ENCODE data around the gene PCP4L1.

GRCh38 chr1:161333166-161333565 lies 74.6 kb downstream of the PCP4L1 start:
- TF ChIP-seq CTCF (IDR thresholded peaks at IDR 0.05): no peak
- TF ChIP-seq POLR2A (IDR thresholded peaks at IDR 0.05): no peak
